ENCODE measurements around the gene DNM2.
A peak's percentile ranks its signal among the peaks of the same experiment; 100 is the strongest.
"Not testable (repeated sequence)": the region's sequence is repeated elsewhere in the genome, so short reads cannot be mapped to it uniquely, and the experiment has no call there.

Gene DNM2

DNA sequence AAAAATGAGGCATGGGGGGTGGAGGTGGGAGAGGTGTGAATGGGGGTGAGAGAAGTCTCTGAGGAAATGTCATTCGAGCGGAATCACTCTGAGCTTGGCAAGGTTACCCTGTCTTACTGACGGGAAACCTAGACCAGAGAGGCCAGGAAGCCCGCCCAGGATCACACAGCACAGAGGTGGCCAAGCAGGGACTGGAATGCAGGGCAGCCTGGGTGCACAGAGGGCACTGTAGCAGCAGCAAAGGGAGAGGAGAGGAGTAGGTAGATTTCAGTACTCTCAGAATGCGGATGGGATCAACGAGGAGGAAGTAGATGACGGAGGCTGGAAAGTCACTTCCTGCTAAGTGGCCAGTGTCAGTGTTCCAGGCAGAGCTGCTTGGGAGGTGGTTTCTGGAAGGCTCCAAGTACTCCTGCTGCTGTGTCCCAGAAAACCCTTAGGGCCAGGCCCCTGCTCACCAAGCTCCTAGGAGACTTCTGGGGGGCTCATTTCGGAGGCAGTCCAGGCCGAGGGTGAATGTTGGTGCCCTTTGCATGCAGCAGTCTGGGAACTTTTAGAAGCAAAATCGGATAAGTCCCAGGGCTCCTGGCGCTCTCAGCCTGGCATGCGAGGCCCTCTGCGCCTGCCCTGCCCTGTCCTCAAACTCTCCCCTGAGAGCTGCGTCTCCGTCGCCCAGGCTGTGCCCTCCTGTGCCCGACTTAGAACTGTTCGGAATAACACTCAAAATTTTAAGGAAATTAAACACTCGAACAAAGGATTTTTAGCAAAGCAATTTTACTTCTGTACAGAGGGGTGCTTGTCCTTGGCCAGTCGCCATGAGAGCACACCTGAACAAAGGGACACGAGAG, 33.5 kb downstream of the DNM2 start:
- DNase-seq: peak in 16 of 56 donors; percentile 14 to 55 (median 33)

DNA sequence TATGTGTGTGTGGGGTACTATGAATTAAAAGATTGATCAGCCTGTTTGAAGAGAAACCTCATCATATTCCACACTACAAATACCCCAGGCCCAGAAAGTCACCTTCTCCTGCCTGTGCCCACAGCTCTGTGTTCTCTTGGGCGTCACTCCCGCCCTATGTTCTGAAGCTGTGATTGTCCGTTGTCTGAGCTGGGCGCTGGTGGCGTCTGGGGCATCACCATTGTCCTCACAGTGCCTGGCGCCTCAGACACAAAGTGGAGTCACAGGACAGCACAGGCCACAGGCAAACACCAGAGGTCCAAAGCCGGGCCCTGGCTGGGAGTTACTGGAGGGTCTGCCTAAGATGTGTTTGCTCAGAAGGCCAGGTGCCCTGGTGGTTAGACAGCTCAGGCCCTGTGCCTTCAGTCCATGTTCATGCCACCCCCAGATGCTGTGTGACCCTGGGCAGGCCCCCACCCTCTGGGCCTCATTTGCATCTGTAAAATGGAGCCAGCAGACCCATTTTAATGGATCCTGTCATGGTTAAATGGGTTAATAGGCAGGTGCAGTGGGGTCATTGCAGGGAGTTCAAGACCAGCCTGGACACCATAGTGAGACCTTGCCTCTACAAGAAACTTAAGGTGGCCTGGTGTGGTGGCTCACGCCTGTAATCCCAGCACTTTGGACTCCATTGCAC, 34.5 kb downstream of the DNM2 start:
- DNase-seq: peak in 52 of 56 donors; percentile 17 to 94 (median 74)

DNA sequence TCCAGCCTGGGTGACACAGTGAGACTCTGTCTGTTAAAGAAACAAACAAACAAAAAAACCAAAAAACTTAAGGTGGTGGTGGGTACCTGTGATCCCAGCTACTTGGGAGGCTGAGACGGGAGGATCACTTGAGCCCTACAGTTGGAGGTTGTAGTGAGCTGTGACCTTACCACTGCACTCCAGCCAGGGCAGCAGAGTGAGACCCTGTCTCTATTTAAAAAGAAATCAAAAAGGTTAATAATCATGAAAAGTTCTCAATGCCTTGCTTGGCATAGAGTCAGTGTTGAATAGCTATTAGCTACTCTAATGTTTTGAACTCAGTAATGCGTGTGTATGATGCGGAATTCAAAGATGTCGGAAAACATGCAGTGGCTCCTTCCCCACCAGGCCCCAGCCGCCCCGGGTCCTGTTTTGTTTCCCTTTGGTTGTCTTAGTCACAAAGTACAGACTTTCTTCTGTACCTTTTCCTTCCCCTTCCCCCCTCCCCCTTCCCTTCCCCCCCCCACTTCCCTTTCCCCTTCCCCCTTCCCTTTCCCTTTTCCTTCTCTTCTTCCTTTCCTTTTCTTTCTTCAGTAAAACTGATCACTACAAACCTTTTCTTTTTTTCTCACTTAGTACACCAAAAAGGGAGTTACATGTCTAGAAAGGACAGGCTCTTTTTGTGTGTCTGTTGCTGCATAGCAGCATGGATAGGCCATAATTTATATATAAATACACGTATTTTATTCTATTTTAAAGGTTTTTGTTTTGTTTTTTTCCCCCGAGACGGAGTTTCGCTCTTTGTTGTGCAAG, 35.2 kb downstream of the DNM2 start:
- no peak for DNase-seq

DNA sequence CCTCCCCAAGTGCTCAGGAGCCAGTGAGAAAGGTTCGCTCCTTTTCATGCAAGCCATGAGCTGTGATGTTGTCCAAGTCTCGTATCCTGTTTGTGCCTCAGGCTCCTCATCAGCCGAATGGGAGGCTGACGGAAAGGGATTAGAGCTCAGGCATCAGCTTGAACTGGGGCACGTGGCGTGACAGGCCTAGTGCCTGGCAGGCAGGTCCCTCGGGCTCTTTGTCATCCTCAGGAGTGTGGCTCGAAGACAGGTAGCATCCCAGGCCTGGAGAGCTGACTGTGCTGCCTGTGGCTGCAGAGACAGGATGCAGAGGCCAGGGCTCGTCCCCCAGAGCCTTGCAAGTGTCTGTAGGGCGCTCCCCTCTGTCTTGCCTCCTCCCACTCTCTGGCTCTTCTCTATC, 38.5 kb downstream of the DNM2 start:
- DNase-seq: no peak

DNA sequence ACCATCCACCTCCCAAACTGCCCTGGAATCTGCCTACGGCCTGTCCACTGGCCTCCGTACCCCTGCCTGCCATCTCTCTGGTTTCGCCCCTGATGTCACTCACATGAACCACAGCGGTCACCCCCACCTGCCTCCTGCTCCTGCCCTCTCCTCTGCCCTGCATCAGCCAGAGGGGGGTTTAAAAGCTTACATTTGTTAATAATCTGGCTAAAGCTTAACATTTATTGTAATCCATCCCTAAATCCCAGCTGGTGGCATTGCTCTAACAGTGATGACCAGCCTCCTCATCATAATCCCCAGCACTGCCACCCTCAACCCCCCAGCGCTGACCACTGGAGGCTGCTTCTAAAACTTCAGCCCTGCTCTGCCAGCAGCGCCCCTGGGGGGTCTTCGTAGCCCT, 38.9 kb downstream of the DNM2 start:
- no peak for DNase-seq

DNA sequence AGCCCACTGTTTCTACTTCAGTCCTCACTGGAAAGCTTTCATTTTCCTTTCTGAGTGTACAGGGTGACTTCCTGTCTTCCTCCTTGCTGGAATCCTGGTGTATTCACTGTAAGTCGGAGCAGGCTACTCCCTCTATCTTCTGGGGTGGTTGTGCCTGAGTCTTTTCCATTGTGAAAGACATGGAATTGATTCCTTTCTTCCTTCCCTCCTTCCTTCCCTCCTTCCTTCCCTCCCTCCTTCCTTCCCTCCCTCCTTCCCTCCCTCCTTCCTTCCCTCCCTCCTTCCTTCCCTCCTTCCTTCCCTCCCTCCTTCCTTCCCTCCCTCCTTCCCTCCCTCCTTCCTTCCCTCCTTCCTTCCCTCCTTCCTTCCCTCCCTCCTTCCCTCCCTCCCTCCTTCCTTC, 40.2 kb downstream of the DNM2 start:
- not testable (repeated sequence) for DNase-seq

DNA sequence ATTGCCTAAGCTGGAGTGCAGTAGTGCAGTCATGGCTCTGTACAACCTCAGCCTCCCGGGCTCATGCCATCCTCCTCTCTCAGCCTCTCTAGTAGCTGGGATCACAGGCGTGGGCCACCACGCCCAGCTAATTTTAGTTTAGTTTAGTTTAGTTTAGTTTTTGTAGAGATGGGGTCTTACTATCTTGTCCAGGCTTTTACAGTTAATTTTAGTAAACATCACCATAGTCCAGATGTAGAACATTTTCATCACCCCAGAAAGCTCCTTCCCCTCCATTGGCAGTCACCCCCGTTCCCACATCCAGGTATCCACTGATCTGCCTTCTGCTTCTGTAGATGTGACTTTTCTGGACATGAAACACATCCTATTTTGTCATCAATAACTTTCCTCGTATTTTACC, 41.1 kb downstream of the DNM2 start:
- no peak for DNase-seq

DNA sequence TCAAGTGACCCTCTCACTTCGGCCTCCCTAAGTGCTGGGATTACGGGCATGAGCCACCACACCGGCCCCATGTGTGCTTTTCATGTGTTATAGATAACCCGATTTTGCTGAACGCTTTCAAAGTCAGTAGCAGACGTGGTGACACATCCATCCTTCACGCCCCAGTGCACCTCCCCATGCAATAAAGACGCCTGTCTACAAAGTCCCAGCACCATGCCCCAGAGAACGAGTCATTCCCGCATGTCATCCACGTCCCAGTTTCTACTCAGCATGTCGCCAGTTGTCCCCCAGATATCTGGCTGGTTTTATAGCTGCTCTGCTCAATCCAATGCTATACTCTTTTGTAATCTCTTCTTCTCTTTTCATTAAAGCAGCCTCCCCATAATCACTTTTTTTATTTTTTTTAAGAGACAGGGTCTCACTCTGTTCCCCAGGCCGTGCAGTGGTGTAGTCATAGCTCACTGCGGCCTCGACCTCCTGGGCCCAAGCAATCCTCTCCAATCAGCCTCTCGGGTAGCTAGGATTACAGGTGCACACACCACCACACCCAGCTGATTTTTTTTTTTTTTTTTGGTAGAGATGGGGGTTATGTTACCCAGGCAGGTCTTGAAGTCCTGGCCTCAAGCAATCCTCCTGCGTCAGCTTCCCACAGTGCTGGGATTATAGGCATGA, 42.5 kb downstream of the DNM2 start:
- DNase-seq: no peak

DNA sequence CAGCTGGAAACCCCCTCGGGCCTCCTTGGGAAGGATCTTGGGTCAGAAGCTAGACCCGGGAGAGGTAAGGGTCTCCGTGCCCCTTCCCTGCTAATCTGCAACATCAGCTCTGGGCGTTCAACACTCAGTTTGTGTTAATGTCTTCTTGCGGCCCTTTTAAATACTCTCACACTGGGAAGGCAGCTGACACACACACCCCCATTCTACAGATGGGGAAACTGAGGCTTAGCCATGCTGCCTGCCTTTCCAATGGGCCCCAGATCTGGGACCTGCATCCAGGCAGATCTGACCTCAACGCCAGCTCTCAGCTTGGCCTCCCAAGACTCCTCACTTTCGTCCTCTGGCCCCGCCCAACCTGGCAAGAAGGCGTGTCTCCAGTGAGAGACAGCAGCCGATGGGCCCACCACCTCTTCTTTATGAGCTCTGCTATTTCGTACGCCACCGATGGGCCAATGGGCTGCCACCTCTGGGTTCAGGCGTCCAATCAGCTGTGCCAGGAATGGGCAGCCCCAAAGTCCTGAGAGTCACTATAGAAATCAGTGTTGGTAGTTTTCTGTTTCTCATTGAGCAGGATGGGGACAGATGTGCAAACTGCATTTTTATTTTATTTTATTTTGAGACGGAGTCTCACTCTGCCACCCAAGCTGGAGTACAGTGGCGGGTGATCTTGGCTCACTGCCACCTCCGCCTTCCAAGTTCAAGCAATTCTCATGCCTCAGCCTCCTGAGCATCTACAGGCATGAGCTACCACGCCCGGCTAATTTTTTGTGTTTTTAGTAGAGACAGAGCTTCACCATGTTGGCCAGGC, 43.8 kb downstream of the DNM2 start:
- peak in 7 of 56 donors; percentile 15 to 57 (median 20) for DNase-seq

DNA sequence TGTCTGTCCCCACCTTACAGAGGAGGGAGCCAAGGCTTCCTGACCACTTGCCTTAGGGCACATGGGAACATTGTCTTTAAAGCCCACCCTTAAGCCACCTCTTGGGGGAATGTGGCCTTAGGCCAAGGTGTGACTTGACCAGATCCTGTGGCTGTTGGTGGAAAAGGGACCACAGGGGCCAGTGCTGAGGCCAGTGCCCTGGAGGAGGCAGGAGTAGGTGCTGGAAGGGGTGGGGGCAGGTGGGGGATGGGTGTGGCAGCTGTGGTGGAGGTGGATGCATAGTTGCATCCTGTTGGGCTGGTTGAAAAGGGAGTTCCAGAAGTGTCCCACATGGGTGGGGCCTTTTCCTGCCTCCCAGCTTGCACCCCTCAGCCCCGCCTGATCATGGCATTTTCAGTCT, 44.8 kb downstream of the DNM2 start:
- no peak for DNase-seq

DNA sequence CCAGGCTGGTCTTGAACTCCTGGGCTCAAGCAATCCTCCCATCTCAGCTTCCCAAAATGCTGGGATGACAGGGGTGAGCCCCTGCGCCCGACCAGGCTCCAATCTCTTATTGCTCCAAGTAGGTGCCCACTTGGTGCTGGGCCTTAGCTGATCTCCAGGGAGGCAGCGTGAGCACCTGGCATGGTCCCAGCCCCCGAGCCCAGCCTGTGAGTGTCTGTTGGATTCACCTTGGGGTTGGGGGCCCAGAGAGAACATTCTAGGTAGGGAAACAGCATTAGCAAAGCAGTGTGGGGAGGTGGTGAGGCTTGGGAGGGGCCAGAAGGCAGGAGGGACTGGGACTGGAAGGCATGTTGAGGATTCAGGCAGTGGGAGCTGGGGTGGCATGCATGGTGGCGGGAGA, 45.5 kb downstream of the DNM2 start:
- no peak for DNase-seq

DNA sequence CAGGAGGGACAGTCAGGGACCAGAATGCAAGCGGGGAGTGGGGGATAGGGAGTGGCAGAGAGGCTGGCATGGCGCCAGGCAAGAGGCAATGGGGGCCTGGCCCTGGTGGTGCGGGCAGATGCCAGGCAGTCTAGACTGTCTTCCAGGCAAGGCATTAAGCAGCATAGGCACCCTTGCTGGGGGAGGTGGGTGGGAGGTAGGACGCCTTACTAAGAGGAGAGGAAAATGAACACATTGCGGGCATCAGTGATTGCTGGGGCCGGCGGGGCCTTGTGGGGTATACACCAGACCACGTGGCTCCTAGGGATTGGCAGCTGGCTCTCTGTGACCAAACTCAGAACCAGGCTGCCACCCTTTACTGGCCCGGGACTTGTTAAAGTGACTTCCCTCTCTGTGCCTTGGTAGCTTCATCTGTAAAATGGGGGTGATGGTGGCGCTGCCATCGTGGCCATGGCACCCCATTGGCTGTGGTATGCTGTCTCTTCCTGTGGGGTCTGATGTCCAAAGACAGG, 46.0 kb downstream of the DNM2 start:
- DNase-seq: peak in 1 of 56 donors; percentile 33

DNA sequence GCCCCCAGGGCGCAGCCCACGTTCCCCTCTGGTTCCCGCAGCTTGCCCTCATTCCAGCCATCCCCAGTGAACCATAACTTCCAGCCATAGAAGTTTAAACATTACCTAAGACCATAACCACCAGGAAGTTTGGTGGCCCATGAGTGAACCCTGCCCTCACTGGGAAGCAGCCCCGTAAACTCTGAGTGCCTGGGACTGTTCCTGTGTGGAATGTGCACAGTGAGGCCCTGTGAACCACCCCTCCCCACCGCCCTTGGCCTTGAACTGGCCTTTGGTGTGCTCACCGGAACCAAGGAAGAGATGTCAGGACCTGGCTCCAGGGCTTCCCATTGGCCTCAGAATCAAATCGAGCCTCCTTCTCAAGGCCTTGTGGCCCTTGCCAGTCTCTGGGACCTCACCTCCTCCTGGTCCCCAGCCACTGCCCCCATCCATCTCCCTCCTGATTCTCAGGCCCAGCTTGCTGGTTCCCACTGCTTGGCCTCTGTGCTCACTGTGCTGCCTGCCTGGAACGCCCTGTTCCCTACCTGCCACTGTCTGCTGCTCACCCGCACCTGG, 46.5 kb downstream of the DNM2 start:
- DNase-seq: no peak

DNA sequence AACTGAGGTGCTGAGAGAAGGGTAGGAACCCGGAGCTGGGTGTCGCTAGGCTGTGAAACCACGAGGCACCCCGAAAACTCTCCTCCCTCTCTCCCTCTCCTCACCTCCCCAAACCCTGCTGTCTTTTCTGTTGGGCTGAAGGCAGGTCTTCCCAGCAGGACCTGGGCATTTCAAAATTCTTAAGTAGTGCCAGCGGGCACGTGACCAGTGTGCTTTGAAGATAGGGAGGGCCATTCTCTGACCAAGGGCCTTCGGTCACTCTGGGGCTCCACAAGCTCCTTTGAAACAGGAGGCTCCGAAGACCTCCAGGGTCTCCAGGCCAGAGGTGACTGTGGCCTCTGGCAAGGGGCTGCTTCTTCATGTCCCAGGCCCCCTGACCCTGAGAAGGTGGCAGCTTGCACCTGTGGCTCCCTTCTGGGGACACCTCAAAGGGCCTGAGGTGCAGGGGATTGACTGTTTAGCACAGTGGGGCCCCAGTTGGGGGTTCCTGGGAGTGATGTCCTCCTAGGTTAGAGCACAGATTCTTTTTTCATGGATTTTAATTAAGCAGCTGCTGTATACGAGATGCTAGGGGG, 48.3 kb downstream of the DNM2 start:
- peak in 1 of 56 donors; percentile 12 for DNase-seq

DNA sequence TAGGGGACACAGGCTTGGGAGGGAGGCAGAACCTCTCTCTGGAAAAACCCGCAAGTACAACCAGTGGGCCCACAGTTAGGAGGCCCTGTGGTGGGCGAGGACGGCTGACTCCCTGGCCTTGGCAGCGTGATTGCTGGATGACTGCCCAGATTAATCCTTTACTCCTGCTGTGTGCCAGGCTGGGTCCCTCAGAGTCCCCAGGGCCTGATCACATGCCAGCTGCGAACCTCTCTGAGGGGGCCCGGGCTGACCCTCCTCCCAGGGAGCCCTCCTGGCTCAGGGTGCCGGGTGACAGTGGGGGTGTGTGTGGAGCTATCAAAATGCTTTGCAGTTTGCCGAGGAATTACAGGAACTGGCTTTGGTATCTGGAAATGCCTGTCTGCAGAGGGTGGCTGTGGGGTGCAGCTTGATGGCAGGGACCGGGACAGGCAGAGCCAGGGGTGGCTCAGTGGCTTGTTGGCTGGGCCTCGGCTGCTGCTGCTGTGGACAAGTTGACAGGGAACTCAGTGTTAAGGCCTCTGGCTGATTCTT, 48.9 kb downstream of the DNM2 start:
- DNase-seq: peak in 36 of 56 donors; percentile 16 to 68 (median 50)

DNA sequence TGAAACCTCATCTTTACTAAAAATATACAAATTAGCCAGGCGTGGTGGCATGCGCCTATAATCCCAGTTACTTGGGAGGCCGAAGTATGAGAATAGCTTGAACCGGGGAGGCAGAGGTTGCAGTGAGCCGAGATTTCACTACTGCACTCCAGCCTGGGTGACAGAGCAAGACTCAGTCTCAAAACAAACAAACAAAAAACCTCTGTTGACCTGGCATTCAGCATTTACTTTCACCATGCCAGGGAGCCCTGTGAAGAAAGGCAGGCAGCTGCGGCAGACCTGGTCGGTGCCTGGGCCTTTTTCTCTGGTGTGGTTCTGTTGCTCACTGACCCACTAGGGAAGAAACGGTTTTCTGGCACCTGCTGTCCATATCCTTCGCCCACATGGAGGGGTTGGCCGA, 49.8 kb downstream of the DNM2 start:
- no peak for DNase-seq

DNA sequence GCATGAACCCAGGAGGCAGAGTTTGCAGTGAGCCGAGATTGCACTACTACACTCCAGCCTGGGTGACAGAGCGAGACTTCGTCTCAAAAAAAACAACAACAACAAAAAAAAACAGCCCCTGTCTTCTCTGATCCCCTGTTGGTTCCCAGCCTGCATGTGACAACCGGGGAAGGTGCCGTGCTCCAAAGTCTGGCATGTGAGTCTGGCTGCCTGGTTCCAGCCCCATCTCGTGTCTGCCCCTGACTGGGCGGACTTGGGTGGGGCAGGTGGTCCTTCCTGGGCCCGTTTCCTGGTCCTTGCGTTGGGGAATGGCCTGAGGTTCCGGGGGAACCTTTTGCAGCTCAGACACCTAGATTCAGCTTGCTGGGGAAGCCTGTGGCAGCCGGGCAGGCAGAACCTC, 50.5 kb downstream of the DNM2 start:
- DNase-seq: peak in 1 of 56 donors; percentile 12

DNA sequence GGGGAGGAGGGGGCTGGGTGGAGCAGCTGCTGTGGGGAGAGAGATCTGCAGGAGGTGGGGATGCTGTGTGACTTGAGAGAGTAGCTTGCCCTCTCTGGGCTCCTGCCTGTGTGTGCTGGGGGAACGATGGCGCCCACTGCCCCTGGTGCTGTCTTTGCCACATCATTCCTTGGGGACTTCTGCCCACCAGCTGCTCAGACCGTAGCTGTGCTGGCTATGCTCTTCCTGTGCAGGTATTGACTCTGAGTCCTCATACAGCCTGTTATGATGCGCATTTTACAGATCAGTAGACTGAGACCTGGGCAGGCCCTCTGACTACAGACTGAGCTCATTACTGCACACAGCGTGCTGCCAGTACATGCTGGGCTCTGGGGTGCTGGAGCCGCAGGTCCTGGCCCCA, 51.1 kb downstream of the DNM2 start:
- no peak for DNase-seq
